A172 (cell line): ENCODE measurements around the gene TNFAIP2. TPM values are rescaled to one million over a fixed set of nuclear protein-coding genes. Genes with fewer than 3 reads are reported as not detected.

ENCODE experiments used
- DNase-seq: peaks from one replicate; pipeline ENCODE4 v3.0.0-alpha.2; 2015; ENCODE audit warnings: low spot score
- total RNA-seq: library from RNA; depleted of rRNA; stranded (reverse); fragments of >200 nt; shearing (Covaris generic); gene quantifications from 2 replicates; pipeline ENCODE4 v1.2.3, GENCODE V29; 2014

Gene TNFAIP2
- total RNA-seq, 1 experiment from 2014 or later = 207 TPM

DNA sequence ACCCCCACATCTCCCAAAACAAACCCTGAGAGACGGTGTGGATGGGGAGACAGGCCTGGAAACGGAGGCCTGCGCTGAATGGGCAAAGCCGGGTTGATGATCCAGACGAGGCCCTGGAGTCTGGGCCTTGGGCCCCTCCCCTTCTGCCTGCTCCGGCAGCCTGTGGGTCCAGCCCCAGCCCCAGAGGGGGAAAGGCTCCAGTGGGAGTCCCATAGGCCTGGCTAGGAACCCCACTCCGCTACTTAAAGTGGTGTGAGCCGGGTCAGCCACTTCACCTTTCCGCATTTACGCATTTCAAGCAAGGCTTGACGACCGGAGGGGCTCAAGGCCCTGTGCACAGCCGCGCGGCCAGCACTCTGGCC, 695 bp upstream of the TNFAIP2 start:
- DNase-seq = no peak

GRCh38 chr14:103123634-103124500, 606 bp downstream of the TNFAIP2 start:
- no peak for DNase-seq

DNA sequence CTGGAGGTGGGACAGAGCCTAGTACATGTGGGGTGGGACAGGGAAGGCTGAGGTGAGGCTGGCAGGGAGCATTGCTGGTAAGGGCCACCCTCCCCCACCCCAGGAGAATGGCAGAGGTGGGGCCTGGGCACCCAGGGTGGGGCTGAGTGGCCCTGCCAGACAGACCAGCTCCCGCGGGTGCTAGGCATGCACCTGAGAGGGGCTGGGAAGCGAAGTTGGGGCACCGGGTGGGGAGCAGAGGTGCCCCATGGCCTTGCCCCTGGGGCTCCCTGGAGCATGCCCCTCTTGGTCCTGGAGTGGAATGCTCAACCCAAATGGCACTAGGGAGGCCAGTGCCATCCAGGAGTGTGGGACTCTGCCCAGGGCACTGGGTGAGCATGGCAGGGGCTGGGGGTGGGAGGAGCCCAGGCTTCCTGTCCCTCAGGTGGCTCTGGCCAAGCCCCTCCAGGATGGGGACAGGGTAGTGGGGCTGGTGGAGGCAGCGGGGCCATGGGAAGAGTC, 1.3 kb downstream of the TNFAIP2 start:
- no peak for DNase-seq

- no peak for DNase-seq
Observed at GRCh38 chr14:103125098-103126070, 2.1 kb downstream of the TNFAIP2 start.

DNA sequence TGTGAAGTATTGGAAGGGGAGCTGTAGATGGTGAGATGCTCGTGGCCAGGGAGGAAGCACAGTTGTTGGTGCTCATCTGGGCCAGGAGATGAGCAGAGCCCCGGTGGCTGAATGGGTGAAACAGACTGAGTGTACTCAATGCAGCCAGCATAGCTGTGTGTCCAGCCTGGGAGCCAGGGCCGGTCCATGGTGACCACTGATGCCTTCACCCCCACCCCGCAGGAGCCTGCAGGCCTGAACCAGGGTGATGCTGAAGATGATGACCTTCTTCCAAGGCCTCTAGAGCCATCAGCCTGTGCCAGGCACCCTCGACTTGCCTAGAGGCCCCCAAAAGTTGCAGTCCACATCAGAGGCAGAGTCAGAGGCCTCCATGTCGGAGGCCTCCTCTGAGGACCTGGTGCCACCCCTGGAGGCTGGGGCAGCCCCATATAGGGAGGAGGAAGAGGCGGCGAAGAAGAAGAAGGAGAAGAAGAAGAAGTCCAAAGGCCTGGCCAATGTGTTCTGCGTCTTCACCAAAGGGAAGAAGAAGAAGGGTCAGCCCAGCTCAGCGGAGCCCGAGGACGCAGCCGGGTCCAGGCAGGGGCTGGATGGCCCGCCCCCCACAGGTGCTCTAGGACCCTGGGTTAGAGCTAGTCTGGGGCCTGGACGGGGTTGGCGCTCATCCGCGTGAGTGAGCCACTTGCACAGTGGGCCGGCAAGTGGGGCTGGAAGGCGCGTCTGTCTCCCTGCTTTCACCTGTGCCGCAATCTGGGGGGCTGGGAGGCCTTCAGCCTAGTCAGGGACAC, 3.0 kb downstream of the TNFAIP2 start:
- DNase-seq = no peak

DNA sequence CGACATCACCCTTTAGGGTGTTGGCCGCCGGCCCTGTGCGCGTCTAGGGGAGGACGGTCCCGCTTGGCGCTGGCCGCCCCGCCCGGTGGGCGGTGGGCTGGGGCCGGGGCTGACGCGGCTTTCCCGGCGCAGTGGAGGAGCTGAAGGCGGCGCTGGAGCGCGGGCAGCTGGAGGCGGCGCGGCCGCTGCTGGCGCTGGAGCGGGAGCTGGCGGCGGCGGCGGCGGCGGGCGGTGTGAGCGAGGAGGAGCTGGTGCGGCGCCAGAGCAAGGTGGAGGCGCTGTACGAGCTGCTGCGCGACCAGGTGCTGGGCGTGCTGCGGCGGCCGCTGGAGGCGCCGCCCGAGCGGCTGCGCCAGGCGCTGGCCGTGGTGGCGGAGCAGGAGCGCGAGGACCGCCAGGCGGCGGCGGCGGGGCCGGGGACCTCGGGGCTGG, 3.6 kb downstream of the TNFAIP2 start:
- DNase-seq = no peak

GRCh38 chr14:103127356-103127755, 4.1 kb downstream of the TNFAIP2 start:
- no peak for DNase-seq

DNA sequence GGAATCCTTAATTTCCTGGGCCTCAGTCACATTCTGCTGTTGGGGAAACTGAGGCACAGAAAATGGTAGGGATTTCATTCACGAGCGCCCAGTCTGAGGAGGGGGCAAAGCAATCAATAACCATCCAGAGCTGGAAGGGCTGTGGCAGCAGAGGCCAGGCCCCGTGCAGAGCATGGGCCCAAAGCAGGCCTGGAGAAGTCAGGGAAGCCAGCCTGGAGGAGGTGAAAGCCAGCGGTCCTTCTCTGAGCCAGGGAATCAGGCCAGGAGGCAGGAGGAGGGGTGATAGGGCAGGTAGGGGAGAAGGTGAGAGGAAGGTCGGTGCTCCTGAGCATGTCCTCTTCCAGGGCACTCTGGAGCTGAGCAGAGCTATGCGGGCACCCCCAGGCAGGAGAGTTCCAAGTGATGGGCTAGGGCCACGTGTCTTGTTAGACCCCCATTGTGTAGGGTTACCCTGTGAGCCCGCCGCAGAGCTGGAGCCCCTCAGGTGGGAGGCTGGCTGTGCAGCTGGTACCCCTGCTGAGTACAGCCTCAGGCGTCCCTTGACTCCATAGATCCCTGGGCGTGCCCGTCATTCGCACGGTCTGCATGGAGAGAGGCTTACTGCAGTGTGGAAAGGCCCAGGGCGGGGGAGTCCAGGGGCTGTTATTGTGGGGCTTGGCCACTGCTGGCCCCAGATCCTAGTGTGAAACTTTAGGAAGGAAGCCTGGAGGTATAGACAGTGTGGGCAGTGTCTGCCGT, 4.8 kb downstream of the TNFAIP2 start:
- DNase-seq = no peak

DNA sequence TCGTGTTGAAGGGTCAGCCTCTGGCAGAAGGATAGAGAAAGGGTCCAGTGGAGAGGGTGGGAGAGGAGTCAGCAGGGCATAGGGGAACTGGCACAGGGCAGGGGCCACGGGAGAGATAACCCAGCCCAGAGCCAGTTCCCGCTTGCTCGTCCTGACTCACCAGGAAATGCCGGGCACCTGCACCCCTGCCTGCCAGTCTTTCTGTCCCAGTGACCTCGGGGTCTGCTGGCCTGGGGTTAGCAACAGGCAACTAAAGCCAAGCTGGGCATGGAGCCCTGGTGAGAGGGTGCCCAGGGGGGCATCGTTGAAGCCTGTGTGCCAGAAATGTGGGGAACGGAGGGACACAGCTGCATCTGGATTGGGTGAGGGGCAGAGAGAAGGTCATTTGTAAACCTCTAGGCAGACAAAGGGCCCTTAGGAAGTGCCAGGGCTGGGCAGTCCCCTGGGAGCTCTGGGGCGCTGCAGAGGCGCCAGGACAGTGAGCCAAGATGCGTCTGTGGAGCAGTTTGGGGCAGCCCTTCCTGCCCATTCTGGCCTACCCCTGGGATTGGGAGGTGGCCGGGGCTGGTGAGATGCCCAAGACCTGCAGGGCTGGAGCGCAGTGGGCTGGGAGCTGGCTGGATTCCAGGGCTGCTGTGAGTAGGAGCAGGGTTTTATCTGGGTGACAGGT, 5.5 kb downstream of the TNFAIP2 start:
- peak; percentile 71 for DNase-seq

GRCh38 chr14:103129301-103130016, 6.2 kb downstream of the TNFAIP2 start:
- DNase-seq = no peak

- no peak for DNase-seq
Observed at GRCh38 chr14:103130017-103130764, 6.9 kb downstream of the TNFAIP2 start.

DNA sequence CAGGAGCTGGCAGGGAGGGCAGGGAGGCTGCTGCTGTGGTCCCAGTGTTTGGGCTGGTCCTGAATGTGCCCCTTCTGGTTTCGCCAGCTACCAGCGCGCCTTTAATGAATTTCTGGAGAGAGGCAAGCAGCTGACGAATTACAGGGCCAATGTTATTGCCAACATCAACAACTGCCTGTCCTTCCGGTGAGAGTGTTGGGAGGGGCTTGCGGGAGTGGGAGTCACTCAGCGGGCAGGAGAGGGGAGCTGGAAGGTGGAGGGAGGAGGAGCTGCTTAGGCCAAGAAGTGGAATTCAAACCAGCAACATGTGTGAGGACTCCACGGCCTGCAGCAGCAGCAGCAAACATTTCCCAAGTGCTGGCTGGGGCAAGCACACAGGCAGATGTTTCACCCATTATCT, 7.7 kb downstream of the TNFAIP2 start:
- peak; percentile 83 for DNase-seq

GRCh38 chr14:103131580-103131979, 8.3 kb downstream of the TNFAIP2 start:
- no peak for DNase-seq

DNA sequence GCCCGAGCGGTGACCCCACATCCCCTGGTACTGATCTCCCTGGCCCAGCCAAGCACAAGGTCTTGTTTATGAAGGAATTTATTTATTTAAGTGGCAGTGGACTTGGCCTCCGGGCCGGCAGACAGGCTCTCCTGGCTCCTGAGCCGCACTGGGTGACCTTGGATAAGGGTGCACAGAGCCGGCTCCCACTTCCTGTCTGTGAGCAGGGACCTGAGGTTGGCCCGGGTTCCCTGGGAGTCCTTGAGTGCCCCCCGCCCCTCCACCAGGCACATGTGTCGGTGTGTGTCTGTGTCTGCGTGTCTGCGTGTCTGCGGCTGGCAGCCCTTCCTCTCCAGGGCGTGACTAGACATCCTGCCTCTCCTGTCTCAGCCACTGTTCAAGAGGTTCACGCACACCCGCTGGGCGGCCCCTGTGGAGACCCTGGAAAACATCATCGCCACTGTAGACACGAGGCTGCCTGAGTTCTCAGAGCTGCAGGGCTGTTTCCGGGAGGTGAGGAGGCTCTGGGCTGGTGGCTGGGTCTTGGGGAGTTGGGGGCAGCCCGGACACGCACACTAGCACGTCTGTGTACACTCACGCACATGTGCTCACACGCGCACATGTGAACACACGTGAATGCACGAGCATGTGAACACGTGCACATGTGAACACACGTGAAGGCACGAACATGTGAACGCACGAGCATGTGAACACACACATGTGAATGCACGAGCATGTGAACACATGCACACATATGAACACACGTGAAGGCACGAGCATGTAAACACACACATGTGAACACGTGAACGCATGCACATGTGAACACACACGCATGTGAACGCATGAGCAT, 9.3 kb downstream of the TNFAIP2 start:
- DNase-seq = no peak

GRCh38 chr14:103133210-103134140, 10.2 kb downstream of the TNFAIP2 start:
- DNase-seq = no peak

- no peak for DNase-seq
Observed at GRCh38 chr14:103134405-103134804, 11.1 kb downstream of the TNFAIP2 start.

- DNase-seq = no peak
Observed at GRCh38 chr14:103134919-103135318, 11.7 kb downstream of the TNFAIP2 start.
